NK-92 (cell line): ENCODE measurements around the gene UTP11.

Source experiments
- DNase-seq: peaks from one replicate; lab custom pipeline; 2025; ENCODE audit not compliant: unreplicated experiment; lab: John Stamatoyannopoulos, UW

UTP11 gene

GRCh38 chr1:38045401-38046332 is 33.1 kb downstream of the UTP11 start:
- DNase-seq = no peak

GRCh38 chr1:38046333-38046883 is 33.9 kb downstream of the UTP11 start, which contains the start of gene POU3F1:
TSS of gene POU3F1 (minus strand) at chr1:38046793. CDS start at chr1:38046743, 50 bp downstream.
- DNase-seq = no peak

GRCh38 chr1:38046884-38047602 is 34.5 kb downstream of the UTP11 start:
- DNase-seq = no peak

- DNase-seq = no peak
These were observed 35.1 kb downstream of the UTP11 start for GRCh38 chr1:38047603-38048141.

- no peak for DNase-seq
These were observed 38.0 kb downstream of the UTP11 start for GRCh38 chr1:38050397-38051078.

- no peak for DNase-seq
These were observed 38.6 kb downstream of the UTP11 start for GRCh38 chr1:38051079-38051543.

GRCh38 chr1:38052750-38053415 is 40.3 kb downstream of the UTP11 start:
- no peak for DNase-seq

GRCh38 chr1:38053416-38054091 is 41.0 kb downstream of the UTP11 start:
- DNase-seq = no peak

GRCh38 chr1:38055398-38055797 is 42.9 kb downstream of the UTP11 start:
- no peak for DNase-seq

GRCh38 chr1:38055965-38056364 is 43.4 kb downstream of the UTP11 start:
- no peak for DNase-seq

GRCh38 chr1:38059635-38060250 is 47.2 kb downstream of the UTP11 start:
- no peak for DNase-seq

- no peak for DNase-seq
These were observed 48.0 kb downstream of the UTP11 start for GRCh38 chr1:38060498-38060897.

GRCh38 chr1:38061290-38061689 is 48.8 kb downstream of the UTP11 start:
- no peak for DNase-seq

GRCh38 chr1:38061883-38062328 is 49.4 kb downstream of the UTP11 start:
- DNase-seq = no peak

GRCh38 chr1:38062361-38063288 is 50.1 kb downstream of the UTP11 start:
- no peak for DNase-seq

GRCh38 chr1:38063616-38064015 is 51.1 kb downstream of the UTP11 start:
- DNase-seq = no peak

- no peak for DNase-seq
These were observed 51.8 kb downstream of the UTP11 start for GRCh38 chr1:38064197-38064903.
